SU-DHL-6 (cell line): ENCODE measurements around the gene PDE6A.

Source experiments
- H2AFZ ChIP-seq: fragments of 200-600 bp; sonication (generic); 2 replicates; pipeline ENCODE4 v1.6.1; 2014; ENCODE audit warnings: low read depth, mild to moderate bottlenecking, moderate library complexity, mixed read lengths, antibody characterized with exemption, low read length; ENCODE audit not compliant: severe bottlenecking
- H3F3A ChIP-seq: fragments of 200-600 bp; shearing (Covaris generic); 2 replicates; pipeline ENCODE4 v1.6.0; 2016; ENCODE audit warnings: antibody characterized with exemption, mild to moderate bottlenecking; ENCODE audit not compliant: insufficient read depth
- H3K27ac ChIP-seq: fragments of 200-600 bp; sonication (generic); 2 replicates; pipeline ENCODE4 v1.5.1; 2016; ENCODE audit warnings: low read depth, mild to moderate bottlenecking, low read length, moderate library complexity, mixed read lengths
- H3K27me3 ChIP-seq: fragments of 200-600 bp; sonication (generic), shearing (Covaris generic); 2 replicates; pipeline ENCODE4 v1.6.0; 2014; ENCODE audit warnings: mild to moderate bottlenecking, low read length
- H3K36me3 ChIP-seq: fragments of 200-600 bp; sonication (generic); 2 replicates; pipeline ENCODE4 v1.6.1; 2014; ENCODE audit warnings: mild to moderate bottlenecking, low read length, mixed read lengths
- H3K4me2 ChIP-seq: fragments of 300-600, 200-600 bp; shearing (Covaris generic), sonication (generic); 2 replicates; pipeline ENCODE4 v1.6.0; 2014; ENCODE audit warnings: low read length, low read depth, mild to moderate bottlenecking; ENCODE audit not compliant: poor library complexity, severe bottlenecking
- H3K4me3 ChIP-seq: fragments of 200-600 bp; sonication (generic); 2 replicates; pipeline ENCODE4 v1.5.1; 2014; ENCODE audit warnings: antibody characterized with exemption, low read length, mild to moderate bottlenecking, mixed read lengths; ENCODE audit not compliant: insufficient read depth, poor library complexity, severe bottlenecking
- H3K79me2 ChIP-seq: fragments of 200-600 bp; sonication (generic); 2 replicates; pipeline ENCODE4 v1.6.1; 2014; ENCODE audit warnings: mild to moderate bottlenecking, low read length, moderate library complexity; ENCODE audit not compliant: insufficient read depth
- H3K9ac ChIP-seq: fragments of 200-600 bp; sonication (generic); 2 replicates; pipeline ENCODE4 v1.7.0; 2014; ENCODE audit warnings: mild to moderate bottlenecking, low read length
- H3K9me2 ChIP-seq: fragments of 200-600 bp; sonication (generic); replicated peaks from 2 replicates; pipeline ENCODE4 v1.6.1; 2014; ENCODE audit warnings: low read length; ENCODE audit not compliant: insufficient read depth
- H3K9me3 ChIP-seq: fragments of 200-600 bp; sonication (generic); 2 replicates; pipeline ENCODE4 v1.6.1; 2014; ENCODE audit warnings: low read length, mixed read lengths; ENCODE audit not compliant: insufficient read depth
- H4K20me1 ChIP-seq: fragments of 200-600 bp; sonication (generic); 2 replicates; pipeline ENCODE4 v1.6.1; 2014; ENCODE audit warnings: low read depth, mild to moderate bottlenecking, antibody characterized with exemption, low read length, moderate library complexity, mixed read lengths
- CTCF ChIP-seq: fragments of 200-600 bp; sonication (generic); IDR thresholded peaks from one replicate; pipeline ENCODE4 v1.5.1; 2017; ENCODE audit warnings: antibody characterized with exemption, mild to moderate bottlenecking, low read length, moderate library complexity; ENCODE audit not compliant: insufficient read depth, poor library complexity, severe bottlenecking
- EZH2phosphoT487 ChIP-seq: fragments of 200-600 bp; sonication (generic), shearing (Covaris generic); conservative IDR thresholded peaks from 2 replicates; pipeline ENCODE4 v1.6.1; 2018; ENCODE audit warnings: mild to moderate bottlenecking, antibody characterized with exemption, low read length, moderate library complexity, mixed read lengths

The PDE6A gene

GRCh38 chr5:149871471-149871870 lies 73.1 kb downstream of the PDE6A start:
- no peaks in the 10 kb centered on the region for H4K20me1 ChIP-seq
- H3F3A ChIP-seq: no peaks in the 10 kb centered on the region
- no peaks in the 10 kb centered on the region for H3K9me3 ChIP-seq
- no peaks in the 10 kb centered on the region for H3K36me3 ChIP-seq
- no peak for TF ChIP-seq CTCF
- no peak for TF ChIP-seq EZH2phosphoT487
- no peak overlapping the region for H3K27ac ChIP-seq
- H3K79me2 ChIP-seq: no peaks in the 10 kb centered on the region
- no peaks in the 10 kb centered on the region for H3K9me2 ChIP-seq
- H2AFZ ChIP-seq: no peak overlapping the region
- H3K4me3 ChIP-seq: no peak overlapping the region
- no peak overlapping the region for H3K9ac ChIP-seq
- no peaks in the 10 kb centered on the region for H3K27me3 ChIP-seq
- H3K4me2 ChIP-seq: no peak overlapping the region

GRCh38 chr5:149870697-149871096 lies 73.9 kb downstream of the PDE6A start:
- Histone ChIP-seq H3K27me3 (no peaks in the 10 kb centered on the region), H3K4me2 (no peak overlapping the region), H2AFZ (no peak overlapping the region), H3K9me2 (no peaks in the 10 kb centered on the region), H3K36me3 (no peaks in the 10 kb centered on the region), H4K20me1 (no peaks in the 10 kb centered on the region), H3K9me3 (no peaks in the 10 kb centered on the region), H3K79me2 (no peaks in the 10 kb centered on the region), H3K27ac (no peak overlapping the region), H3K9ac (no peak overlapping the region), H3K4me3 (no peak overlapping the region), H3F3A (no peaks in the 10 kb centered on the region)
- TF ChIP-seq EZH2phosphoT487 (no peak), CTCF (no peak)

- Histone ChIP-seq H3K79me2 (no peaks in the 10 kb centered on the region), H3K9ac (no peak overlapping the region), H3F3A (no peaks in the 10 kb centered on the region), H3K9me3 (no peaks in the 10 kb centered on the region), H3K9me2 (no peaks in the 10 kb centered on the region), H3K27me3 (no peaks in the 10 kb centered on the region), H3K27ac (no peak overlapping the region), H3K4me3 (no peak overlapping the region), H3K4me2 (no peak overlapping the region), H3K36me3 (no peaks in the 10 kb centered on the region), H2AFZ (no peak overlapping the region), H4K20me1 (no peaks in the 10 kb centered on the region)
- TF ChIP-seq CTCF (no peak), EZH2phosphoT487 (no peak)
These were observed 74.4 kb downstream of the PDE6A start for GRCh38 chr5:149870232-149870631.

GRCh38 chr5:149869411-149869821 lies 75.2 kb downstream of the PDE6A start:
- Histone ChIP-seq H3K27me3 (no peaks in the 10 kb centered on the region), H3F3A (no peaks in the 10 kb centered on the region), H4K20me1 (no peaks in the 10 kb centered on the region), H3K79me2 (no peaks in the 10 kb centered on the region), H3K9ac (no peak overlapping the region), H3K9me3 (no peaks in the 10 kb centered on the region), H2AFZ (no peak overlapping the region), H3K9me2 (no peaks in the 10 kb centered on the region), H3K4me3 (no peak overlapping the region), H3K4me2 (no peak overlapping the region), H3K36me3 (no peaks in the 10 kb centered on the region), H3K27ac (no peak overlapping the region)
- TF ChIP-seq CTCF (no peak), EZH2phosphoT487 (no peak)
